LoVo (cell line): ENCODE results near the gene MMP14.
"Not testable (repeated sequence)": the region's sequence is repeated elsewhere in the genome, so short reads cannot be mapped to it uniquely, and the experiment has no call there.

Source experiments
- DNase-seq: peaks from one replicate; pipeline ENCODE4 v3.0.0-alpha.2; 2016; ENCODE audit warnings: low spot score

The MMP14 gene

DNA sequence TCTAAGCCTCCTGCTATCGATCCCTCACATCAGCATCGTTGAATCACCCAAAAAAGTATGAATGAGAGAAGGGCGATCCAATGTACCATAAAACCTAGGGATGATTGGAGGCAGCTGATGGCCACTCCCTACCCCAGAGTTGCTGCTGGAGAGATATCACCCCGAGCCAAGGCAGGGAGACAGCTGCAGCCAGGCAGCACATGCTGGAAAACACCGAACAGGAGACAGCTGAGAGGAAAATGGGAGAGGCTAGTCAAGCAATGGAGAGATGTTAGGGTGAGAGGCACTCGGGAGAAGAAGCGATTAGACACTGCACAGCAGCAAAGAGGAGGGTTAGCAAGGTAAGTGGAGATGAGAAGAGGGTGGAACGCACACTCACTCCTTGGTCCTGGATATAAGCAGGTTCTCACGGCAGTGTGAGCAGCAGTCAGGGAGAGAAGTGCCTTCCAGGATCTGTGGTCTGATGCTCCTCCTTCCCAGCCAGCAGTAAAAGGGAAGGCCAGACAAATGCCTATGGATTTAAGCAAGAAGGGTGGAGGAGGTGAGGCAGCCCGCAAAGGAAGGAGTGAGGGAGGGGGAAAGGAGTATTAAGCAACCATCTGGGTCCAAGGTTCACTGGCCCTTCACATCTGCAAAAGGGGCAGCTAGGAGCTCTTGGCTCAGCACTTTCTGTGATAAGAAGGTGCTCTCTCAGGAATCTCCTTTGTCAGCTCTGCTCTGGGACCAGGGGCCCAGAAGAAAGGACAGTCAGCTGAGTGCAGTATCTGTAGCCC is 21.3 kb upstream of the MMP14 start, which contains the start of gene SLC7A7:
Gene SLC7A7 (minus strand): TSS at position 495 of the 773 bp plus-strand sequence. CDS start 2,037 bp downstream, outside the sequence.
- peak; percentile 76 for DNase-seq

DNA sequence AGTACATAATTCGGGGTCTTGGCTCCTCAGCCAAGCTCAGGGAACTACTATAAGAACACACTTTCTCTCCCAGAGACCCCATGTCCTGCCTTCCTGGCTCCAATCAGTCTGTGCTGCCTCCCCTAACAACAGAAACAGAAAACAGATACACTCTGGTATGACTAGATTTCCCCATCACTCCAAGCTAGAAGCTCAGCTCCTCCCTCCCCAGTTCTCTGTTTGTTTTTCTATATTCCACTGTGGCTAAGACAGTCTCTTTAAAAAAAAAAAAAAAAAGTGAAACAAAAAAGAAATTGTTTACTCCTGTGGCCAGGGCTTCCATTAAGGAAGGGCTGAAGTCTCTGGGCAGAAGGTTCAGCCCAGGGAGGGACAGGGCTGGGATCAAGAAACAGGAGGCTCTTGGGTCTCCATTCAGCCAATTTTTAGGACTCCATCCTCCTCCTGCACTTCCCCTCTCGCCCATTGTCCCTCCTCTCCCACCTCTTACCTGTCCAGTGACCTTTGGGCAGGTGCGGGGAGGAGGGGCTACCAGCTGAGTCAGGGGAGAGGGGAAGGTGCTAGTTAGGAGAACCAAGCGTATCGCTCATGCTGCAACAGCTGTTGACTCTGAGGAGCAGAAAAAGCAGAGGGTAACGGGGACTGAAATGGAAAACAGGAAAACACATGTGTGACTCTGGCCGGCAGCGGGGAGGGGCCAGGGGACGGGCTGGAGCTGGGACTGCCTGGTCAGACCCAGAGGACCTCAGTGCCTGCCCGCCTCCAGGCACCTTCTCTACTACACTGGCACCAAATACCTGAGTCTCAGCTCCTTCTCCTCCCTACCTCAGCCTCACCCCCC is 17.0 kb upstream of the MMP14 start:
- no peak for DNase-seq

DNA sequence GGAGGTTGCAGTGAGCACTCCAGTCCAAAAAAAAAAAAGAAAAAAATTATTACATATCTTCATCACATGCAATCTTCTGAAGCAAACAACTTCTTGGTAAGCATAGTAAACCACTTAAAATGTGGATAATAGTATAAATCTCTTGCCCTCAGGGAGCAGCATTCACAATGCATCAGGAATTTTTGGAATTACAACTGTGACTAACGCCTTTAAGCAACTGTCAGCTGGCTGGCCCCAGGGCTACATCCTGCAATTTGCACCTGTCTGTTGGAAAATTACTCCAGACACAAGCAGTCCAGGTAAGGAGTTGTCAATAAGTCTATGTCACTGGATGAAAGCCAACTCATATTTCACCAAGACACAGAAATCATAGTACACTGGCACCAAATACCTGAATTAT is 15.7 kb upstream of the MMP14 start:
- no peak for DNase-seq

DNA sequence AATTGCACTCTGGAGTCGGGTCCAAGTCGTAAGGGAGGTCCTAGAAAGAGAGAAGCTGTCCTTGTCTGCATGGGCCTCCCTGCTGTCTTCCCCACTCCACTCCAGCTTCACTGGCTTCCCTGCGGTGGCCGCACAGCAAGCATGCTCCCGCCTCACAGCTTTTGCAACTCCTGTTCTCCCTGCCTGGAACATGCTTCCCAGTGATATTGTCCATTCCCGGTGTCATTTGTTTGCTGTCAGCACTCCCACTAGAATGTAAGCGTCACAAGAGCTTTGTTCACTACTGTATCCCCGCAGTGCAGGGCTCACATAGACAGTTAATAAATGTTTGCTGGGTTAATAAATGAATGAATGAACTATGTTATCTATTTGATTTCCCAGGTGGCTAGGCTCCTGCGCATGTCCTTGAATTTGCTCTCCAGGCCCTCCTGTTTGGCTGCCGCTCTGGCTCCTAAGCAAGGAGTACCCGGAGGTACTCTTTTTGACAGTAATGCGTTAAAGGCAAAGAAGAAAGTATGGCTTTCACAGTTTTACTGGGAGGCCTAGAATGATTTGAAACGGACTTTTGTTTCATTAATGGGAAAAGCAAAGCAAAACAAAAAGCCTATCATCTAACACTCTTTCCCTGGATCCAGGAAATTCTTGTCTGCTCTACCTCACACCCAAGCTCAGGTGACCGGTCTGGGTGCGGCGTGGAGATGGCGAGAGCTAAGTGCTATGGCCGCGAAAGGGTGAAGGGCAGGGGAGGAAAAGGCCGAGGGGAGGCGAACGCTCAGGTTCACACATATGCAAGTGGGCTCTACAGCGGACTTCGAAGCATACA is 15.0 kb upstream of the MMP14 start:
- no peak for DNase-seq

DNA sequence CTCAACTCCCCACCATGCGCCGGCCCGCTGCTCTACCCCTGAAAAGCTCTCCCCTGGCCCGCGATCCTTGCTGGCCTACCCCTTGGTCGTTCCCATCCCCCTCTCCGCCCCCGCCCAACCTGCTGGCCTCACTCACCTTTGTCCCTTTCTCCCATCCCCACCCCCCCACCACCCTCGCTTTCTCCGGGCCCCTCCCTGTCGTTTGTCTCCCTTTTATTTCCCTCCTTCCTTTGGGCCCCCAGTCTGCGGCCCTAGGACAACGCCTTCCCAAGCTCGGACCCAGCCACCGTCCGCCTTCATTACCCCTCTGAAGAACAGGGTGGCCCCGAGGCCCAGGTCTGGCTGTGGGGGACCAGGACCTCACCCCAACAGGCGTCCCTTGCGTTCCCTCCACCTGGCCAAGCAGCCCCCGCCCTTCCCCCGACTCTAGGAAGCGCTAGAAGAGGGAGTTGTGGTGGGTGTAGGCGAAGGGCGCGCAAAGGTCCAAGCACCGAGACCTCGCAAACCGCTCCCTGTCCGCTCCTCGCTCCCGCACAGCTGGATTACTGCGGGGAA is 14.3 kb upstream of the MMP14 start:
- no peak for DNase-seq

DNA sequence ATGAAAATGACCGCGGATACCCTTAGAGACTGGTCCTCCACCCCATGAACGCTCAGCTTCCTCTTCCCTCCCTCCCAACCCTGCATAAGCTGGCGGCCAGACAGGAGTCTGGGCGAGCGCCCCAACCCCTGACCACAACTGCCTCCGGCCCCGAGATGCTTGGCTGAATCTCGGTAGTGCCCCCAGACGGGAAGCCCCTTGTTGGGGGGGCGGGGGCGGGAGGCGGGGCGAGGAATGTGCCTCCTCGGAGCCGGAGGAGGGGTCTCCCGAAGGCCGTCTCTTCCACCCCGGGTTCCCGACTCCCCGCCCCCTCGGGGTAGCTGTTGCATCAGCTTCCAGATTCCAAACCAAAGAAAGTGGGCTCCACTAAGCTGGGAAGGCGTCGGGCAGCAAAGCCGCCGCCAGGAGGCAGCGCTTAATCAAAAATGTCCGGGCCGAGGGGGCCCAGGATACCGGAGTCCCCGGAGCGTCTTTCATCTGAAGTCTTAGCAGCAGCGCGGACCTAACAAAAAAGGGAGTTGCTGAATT is 13.8 kb upstream of the MMP14 start:
- DNase-seq, result peak; percentile 59

DNA sequence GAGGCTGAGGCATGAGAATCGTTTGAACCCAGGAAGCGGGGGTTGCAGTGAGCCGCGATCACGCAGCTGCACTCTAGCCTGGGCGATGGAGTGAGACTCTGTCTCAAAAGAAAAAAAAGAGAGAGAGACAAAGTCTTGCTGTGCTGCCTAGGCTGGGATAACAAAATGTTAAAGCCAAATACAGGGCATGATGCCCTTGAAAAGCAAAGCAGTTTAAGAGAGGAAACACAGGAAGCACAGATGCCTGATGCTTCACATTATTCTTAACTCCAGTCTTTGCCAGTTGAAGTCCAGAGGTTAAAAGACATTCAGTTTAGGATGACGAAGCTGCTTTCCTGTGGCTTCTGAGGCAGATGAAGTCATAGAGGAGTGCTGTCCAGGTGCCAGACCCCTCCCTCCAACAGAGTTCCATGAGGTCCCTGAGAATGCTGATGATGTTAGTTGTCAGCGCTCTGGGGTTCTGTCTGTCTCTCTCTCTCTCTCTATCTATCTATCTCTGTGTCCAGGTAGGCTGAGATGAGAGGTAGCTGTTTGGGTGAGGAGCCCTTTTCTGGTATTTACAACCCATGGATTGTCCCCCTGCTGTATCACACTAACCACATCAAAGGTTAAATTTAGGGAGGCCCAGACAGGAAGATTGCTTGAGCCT is 11.6 kb upstream of the MMP14 start:
- DNase-seq, result peak; percentile 71

DNA sequence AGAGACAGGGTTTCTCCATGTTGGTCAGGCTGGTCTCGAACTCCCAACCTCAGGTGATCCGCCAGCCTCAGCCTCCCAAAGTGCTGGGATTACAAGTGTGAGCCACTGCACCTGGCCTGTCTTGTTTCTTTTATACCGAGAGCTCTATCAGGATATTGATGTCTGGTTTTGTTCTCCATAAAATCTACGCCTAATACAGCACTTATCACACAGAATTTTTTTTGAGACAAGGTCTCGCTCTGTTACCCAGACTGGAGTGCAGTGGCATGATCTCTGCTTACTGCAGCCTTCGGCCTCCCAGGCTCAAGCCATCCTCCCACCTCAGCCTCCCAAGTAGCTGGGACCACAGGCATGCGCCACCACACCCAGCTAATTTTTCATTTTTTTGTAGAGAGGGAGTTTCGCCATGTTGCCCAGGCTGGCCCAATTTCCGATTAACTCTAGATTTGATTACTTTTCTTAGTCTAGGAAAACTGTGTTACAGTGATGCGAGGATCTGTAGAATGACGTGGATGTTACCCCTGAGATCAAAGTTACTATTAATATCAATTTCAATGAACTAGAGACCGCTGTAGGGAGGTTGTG is 7.2 kb upstream of the MMP14 start:
- not testable (repeated sequence) for DNase-seq

DNA sequence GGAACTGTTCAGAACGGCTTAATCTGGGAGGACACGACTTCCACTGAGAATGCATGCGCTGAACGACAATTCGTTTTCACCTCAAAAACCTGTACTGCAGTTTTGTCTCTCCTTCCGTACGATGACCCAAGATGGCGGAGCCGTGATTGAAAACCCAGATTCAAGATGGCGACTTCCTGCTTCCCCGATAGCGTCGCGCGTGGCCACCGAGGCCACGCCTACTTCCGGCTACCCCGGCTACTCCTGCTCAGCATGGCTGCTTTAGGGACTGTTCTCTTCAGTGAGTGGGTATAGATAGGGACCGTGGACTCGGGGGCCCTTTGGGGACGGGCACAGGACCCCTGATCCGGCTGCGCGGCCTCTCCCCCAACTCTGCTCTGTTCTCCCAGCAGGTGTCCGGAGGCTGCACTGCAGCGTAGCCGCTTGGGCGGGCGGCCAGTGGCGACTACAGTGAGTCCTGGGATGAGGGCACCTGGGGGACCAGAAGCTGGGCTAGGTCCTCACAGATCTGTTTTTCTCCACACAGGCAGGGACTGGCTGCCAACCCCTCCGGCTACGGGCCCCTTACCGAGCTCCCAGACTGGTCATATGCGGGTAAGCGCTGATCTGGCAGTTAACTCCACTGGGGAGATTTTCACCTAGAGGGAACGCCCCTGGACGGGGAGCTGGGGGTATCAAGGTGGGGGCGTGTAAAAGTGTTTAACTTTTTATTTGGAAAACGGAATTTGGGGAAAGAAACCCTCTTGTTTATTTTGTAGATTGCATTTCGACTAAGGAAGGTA is 6.5 kb upstream of the MMP14 start, which contains the start of gene MRPL52:
Gene MRPL52 (plus strand): TSS at position 227 of the 782 bp plus-strand sequence. CDS start 26 bp downstream, at position 253.
- peak; percentile 93 for DNase-seq

DNA sequence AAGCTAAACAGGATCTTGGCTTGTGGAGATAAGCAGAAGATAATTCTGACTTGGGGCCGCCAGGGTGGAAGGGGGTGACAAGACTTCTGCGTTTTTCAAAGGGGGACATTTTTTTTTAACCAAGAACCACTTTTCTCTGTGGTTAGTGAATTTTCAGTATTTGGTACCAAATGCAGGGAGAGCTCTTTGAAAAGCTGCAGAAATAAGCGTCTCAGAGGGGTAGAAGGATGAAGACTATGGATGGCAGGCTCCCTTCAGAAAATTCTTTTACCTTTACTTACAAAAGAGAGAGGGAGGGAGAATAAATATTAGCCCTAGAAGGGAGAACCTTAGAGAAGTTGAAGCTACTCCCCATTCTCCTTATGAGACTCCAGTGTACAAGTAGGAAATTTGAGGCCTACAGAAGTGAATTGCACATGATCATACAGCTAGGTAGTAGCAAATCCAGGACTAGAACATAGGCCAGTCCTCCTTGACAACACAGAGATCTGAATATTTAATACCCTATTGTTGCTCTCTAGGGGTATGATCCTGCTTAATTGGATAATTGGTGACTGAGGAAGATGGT is 5.9 kb upstream of the MMP14 start:
- no peak for DNase-seq

DNA sequence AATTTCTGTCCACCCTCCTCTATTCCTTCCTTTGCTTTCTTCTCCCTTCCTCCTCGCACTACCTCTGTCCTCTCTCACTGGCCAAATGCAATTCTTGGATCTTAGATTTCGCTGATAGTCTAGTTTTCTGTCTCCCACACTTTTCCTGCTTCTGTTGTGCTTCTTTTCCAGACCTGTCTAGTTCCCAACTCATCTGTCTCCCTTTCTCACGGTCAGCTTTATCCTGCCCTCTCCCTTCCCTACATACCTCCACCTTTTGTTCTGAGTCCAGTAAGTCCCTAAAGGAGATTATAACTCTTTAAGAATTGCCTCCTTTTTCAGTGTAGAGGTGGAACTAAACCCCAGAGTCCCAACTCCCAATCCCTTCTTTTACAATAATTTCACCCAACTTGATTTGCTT is 880 bp upstream of the MMP14 start:
- DNase-seq, result no peak

DNA sequence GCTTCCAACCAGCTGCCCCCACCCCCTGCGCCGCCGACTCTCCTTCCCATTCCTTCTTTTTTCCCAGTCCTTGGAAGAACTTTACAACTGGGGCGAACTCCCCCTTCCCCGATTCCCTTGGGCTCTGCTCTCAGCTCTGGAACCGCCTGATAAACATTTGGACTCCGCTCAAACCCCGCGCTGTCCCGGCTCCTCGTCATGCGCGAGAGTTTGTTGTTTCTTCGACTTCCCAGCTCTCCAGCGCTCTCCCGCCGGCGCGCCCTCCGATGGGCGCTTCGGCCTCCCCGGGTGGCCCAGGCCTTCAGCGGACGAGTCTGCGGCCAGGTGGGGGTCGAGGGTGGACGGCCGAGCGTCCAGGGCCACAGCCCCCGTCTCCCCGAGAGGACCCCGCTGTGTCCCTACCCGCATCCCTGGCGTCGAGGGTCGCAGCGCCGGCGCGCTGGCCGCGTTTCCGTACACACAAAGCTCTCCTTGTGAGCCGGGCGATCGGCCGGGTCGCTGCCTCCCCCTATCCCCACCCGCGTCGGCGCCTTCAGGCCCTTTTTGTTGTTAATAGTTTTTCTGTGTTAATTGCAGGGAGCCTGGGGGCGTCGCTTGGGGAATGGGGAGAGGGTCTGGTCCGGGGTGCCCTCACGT is 847 bp downstream of the MMP14 start:
- DNase-seq, result peak; percentile 28

DNA sequence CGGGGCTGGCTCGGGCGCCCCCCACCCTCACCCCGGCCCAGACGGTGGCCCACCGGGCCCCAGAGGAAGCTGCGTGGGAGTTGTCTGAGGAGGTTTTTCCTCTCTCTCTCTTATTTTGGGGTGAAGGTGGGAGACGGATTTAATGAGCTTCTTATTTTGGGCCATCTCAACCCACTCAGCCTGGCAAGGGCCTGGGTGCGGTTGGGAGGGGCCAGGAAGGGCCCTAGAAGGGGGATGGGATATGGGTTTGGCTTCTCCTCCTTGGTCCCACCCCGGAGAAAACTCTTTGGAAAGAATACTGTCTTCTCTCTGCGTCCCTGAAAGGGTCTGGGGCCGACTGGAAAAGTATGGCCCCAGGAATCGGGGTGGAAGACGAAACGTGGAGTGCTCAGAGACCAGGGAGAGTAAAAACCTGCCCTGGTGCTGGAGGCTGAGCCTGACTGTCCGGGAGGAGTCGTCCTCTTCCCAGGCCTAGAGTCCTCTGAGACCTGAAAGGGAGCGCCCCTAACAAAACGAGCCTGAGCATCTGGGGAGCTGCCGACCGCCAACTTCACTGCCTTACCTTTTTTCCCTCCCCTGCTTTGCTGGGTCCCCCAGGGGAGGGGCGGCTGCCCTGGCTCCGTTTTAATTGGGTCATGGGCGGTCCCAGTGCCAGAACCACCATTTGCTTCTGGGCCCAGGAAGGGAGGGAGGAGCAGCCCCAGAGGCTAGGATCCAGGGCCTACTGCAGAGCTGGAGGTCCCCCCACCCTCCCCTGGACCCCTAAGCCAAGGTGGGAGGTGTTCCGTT is 1.6 kb downstream of the MMP14 start:
- DNase-seq, result no peak

DNA sequence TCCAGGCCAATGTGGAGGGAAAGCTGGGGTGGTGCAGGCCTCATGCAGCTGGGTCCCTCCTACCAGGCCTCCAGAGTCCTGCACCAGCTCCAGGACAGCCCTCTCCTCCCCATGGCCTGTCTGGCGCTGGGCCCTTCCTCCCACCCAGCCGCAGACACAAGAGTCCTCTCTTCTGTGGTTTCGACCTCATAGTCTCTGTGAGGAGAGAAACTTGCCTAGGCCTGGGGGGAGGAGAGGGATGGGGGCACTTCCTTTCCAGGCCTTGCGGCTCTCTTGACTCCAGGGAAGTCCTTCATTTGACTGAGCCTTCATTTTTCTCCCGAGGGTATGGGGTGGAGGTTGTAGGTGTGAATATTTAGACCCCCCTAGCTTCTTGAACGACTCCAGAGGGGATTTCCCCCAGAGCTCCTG is 2.3 kb downstream of the MMP14 start:
- no peak for DNase-seq

DNA sequence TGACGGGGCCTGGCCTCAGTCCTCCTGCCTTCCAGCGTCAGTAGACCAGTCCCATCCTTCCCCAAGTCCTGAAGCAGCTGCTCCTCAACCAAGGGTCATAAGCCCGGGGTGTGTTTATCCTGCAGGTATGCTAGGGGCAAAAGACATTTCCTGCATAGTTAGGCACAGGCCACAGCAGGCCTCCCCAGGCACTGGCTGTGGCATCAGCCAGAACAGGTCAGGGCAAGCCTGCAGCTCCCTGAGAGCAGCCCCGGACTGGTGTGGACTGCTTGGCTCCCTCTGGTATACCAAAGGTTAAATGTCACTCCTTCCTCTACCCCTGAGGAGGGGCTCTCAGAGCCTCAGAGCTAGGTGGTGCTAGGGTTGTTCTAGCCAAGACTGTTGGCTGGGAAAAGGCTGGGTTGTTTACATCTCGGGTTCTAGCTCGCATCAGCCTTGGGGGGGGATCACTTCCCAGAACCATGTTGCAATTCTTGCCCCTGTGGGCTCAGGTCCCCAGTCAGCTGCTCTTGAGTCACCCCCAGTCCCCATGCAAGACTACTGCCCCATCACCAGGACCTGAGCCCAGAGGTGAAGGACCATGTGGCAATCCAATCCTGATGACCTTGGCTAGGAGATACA is 2.9 kb downstream of the MMP14 start:
- no peak for DNase-seq

DNA sequence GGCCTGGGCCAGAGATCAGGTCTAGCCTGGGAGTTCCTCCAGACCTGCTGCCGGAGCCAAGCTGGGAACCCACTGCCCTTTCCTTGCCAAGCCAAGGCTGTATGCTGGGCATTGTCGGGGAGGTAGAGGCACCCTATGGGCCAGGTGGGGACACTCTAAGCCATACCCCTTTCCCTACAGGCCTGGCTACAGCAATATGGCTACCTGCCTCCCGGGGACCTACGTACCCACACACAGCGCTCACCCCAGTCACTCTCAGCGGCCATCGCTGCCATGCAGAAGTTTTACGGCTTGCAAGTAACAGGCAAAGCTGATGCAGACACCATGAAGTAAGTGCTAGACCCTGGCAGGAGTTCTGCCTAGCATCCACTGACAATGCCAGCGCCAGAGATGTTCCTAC is 4.9 kb downstream of the MMP14 start:
- DNase-seq, result no peak

DNA sequence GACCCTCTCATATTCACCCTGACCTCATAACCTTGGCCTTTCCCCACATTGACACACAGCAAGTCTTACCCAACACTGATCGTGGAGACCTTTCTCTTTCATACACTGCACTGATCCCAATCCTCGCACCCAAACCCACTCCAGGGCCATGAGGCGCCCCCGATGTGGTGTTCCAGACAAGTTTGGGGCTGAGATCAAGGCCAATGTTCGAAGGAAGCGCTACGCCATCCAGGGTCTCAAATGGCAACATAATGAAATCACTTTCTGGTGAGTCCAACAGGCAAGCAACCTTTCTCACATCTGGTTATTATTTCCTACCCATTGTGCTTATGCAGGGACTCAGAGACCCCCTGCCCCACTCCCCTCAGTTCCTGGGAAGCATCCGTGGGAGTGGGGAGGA is 5.4 kb downstream of the MMP14 start:
- no peak for DNase-seq
